HEK293 (cell line): ENCODE measurements around the gene ACTR3C.

Experiments used
- CTCF ChIA-PET: fragments of 350-600 bp; formaldehyde crosslinking; extraction: SDS; loops from one replicate; lab custom pipeline; 2021; ENCODE audit warnings: antibody characterized with exemption; lab: Yijun Ruan, JAX
- POLR2A ChIA-PET: fragments of 300-600 bp; formaldehyde crosslinking; extraction: SDS; loops from one replicate; lab custom pipeline; 2020; ENCODE audit warnings: antibody characterized with exemption, inconsistent platforms; lab: Yijun Ruan, JAX
- H3K27ac ChIP-seq: fragments of 200-500 bp; sonication (Bioruptor generic); 2 replicates; pipeline ENCODE4 v1.5.1; 2014; ENCODE audit warnings: low read depth, low read length, control low read depth, inconsistent platforms; ENCODE audit errors: extremely low read depth
- H3K36me3 ChIP-seq, 2 experiments: fragments of 200-500 bp in 1 of 2; sonication (Bioruptor generic) in 1 of 2; 1 replicate in 1 of 2; 2 replicates in 1 of 2; pipeline ENCODE4 v1.5.1; 2014 to 2017; ENCODE audit warnings: inconsistent platforms in 2 of 2, low read length in 2 of 2; ENCODE audit not compliant: control insufficient read depth in 2 of 2, insufficient read depth in 1 of 2
- H3K4me1 ChIP-seq: fragments of 200-500 bp; sonication (Bioruptor generic); 2 replicates; pipeline ENCODE4 v1.5.1; 2014; ENCODE audit warnings: mild to moderate bottlenecking, low read length, inconsistent platforms; ENCODE audit not compliant: control insufficient read depth, insufficient read depth
- H3K4me3 ChIP-seq: 2 replicates; pipeline ENCODE4 v1.5.1; 2011; ENCODE audit warnings: low read depth, mild to moderate bottlenecking, control low read depth, low read length, moderate library complexity
- H3K9me3 ChIP-seq: fragments of 200-500 bp; sonication (Bioruptor generic); 2 replicates; pipeline ENCODE4 v1.5.1; 2014; ENCODE audit warnings: low read depth, low read length, inconsistent platforms; ENCODE audit not compliant: control insufficient read depth, insufficient read depth
- BCL11A ChIP-seq: fragments of 450-650 bp; formaldehyde crosslinking; IDR thresholded peaks from 2 replicates; pipeline ENCODE4 v1.5.1; 2016; ENCODE audit warnings: low read depth, missing biosample characterization, missing genetic modification characterization
- GLI4 ChIP-seq: fragments of 450-650 bp; formaldehyde crosslinking; IDR thresholded peaks from 2 replicates; pipeline ENCODE4 v1.5.1; 2016; ENCODE audit warnings: missing biosample characterization, missing genetic modification characterization
- HOXD13 ChIP-seq: sonication (generic); formaldehyde crosslinking; IDR thresholded peaks from 2 replicates; pipeline ENCODE4 v1.8.0; 2022; ENCODE audit warnings: missing genetic modification reagents, borderline replicate concordance
- MEIS1 ChIP-seq: sonication (generic); formaldehyde crosslinking; IDR thresholded peaks from 2 replicates; pipeline ENCODE4 v1.8.1; 2022; ENCODE audit warnings: missing genetic modification reagents, mild to moderate bottlenecking, borderline replicate concordance
- SETDB1 ChIP-seq: IDR thresholded peaks from one replicate; pipeline ENCODE4 v1.6.1; 2017; ENCODE audit warnings: mild to moderate bottlenecking, low read length, moderate library complexity, mixed read lengths; ENCODE audit not compliant: insufficient read length
- SP7 ChIP-seq: fragments of 450-650 bp; formaldehyde crosslinking; IDR thresholded peaks from 2 replicates; pipeline ENCODE4 v1.5.1; 2016; ENCODE audit warnings: missing biosample characterization, missing genetic modification characterization
- ZNF146 ChIP-seq: fragments of 450-650 bp; formaldehyde crosslinking; IDR thresholded peaks from 2 replicates; pipeline ENCODE4 v1.5.1; 2016; ENCODE audit warnings: missing biosample characterization, missing genetic modification characterization
- ZNF214 ChIP-seq: fragments of 450-650 bp; formaldehyde crosslinking; IDR thresholded peaks from 2 replicates; pipeline ENCODE4 v1.5.1; 2017; ENCODE audit warnings: missing biosample characterization, mild to moderate bottlenecking, missing genetic modification characterization, borderline replicate concordance
- ZNF23 ChIP-seq: fragments of 450-650 bp; formaldehyde crosslinking; IDR thresholded peaks from 2 replicates; pipeline ENCODE4 v1.5.1; 2016; ENCODE audit warnings: missing biosample characterization, missing genetic modification characterization, borderline replicate concordance
- ZNF24 ChIP-seq: fragments of 450-650 bp; formaldehyde crosslinking; IDR thresholded peaks from 2 replicates; pipeline ENCODE4 v1.5.1; 2016; ENCODE audit warnings: missing biosample characterization, missing genetic modification characterization
- ZNF37A ChIP-seq: fragments of 450-650 bp; IDR thresholded peaks from 2 replicates; pipeline ENCODE4 v1.5.1; 2018; ENCODE audit warnings: missing biosample characterization, missing genetic modification characterization
- ZNF473 ChIP-seq: fragments of 450-650 bp; formaldehyde crosslinking; IDR thresholded peaks from 2 replicates; pipeline ENCODE4 v1.5.1; 2017; ENCODE audit warnings: missing biosample characterization, missing genetic modification characterization
- ZNF76 ChIP-seq: fragments of 450-650 bp; formaldehyde crosslinking; IDR thresholded peaks from 2 replicates; pipeline ENCODE4; 2016; ENCODE audit warnings: low read depth, missing biosample characterization, missing genetic modification characterization, borderline replicate concordance
- ZNF792 ChIP-seq: fragments of 450-650 bp; formaldehyde crosslinking; IDR thresholded peaks from 2 replicates; pipeline ENCODE4 v1.5.1; 2016; ENCODE audit warnings: missing biosample characterization, missing genetic modification characterization
- TF ChIP-seq, protein P1 (sequence below): fragments of 450-650 bp; formaldehyde crosslinking; IDR thresholded peaks from 2 replicates; pipeline ENCODE4 v1.5.1; 2016; ENCODE audit warnings: missing biosample characterization, missing genetic modification characterization
- TF ChIP-seq, protein P2 (sequence below): fragments of 450-650 bp; formaldehyde crosslinking; IDR thresholded peaks from 2 replicates; pipeline ENCODE4 v1.5.1; 2017; ENCODE audit warnings: missing biosample characterization, missing genetic modification characterization
- TF ChIP-seq, protein P3 (sequence below): IDR thresholded peaks from 2 replicates; pipeline ENCODE4 v1.6.1; 2011; ENCODE audit warnings: mild to moderate bottlenecking, low read depth, low read length, borderline replicate concordance
- TF ChIP-seq, protein P4 (sequence below): fragments of 450-650 bp; formaldehyde crosslinking; IDR thresholded peaks from 2 replicates; pipeline ENCODE4 v1.5.1; 2017; ENCODE audit warnings: missing biosample characterization, missing genetic modification characterization

The ACTR3C gene

DNA sequence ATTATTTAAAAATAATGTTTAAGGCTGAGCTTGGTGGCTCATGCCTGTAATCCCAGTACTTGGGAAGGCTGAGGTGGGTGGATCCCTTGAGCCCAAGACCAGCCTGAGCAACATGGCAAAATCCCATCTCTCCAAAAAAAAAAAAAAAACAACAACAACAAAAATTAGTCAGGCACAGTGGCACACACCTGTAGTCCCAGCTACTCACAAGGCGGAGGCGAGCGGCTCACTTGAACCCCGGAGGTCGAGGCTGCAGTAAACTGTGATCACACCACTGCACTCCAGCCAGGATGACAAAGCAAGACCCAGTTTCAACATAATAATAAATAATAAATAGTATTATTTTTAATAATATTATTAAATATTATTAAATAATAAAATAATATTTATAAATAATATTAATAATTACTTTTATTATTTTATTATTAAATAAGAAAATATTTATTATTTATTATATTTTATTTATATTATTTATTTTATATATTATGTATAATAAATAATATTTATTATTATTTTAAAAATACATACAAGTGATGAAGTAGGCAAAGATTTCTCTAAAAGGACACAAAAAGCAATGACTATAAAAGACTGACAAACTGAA is 8.6 kb downstream of the ACTR3C start:
- no peak for TF ChIP-seq ZNF214 (tag by site-specific recombination)
- TF ChIP-seq, protein P1, sequence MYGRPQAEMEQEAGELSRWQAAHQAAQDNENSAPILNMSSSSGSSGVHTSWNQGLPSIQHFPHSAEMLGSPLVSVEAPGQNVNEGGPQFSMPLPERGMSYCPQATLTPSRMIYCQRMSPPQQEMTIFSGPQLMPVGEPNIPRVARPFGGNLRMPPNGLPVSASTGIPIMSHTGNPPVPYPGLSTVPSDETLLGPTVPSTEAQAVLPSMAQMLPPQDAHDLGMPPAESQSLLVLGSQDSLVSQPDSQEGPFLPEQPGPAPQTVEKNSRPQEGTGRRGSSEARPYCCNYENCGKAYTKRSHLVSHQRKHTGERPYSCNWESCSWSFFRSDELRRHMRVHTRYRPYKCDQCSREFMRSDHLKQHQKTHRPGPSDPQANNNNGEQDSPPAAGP (tag by site-specific recombination), result no peak
- TF ChIP-seq, protein P2, sequence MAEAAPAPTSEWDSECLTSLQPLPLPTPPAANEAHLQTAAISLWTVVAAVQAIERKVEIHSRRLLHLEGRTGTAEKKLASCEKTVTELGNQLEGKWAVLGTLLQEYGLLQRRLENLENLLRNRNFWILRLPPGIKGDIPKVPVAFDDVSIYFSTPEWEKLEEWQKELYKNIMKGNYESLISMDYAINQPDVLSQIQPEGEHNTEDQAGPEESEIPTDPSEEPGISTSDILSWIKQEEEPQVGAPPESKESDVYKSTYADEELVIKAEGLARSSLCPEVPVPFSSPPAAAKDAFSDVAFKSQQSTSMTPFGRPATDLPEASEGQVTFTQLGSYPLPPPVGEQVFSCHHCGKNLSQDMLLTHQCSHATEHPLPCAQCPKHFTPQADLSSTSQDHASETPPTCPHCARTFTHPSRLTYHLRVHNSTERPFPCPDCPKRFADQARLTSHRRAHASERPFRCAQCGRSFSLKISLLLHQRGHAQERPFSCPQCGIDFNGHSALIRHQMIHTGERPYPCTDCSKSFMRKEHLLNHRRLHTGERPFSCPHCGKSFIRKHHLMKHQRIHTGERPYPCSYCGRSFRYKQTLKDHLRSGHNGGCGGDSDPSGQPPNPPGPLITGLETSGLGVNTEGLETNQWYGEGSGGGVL (tag by site-specific recombination), result no peak
- no peak for TF ChIP-seq GLI4 (tag by site-specific recombination)
- TF ChIP-seq, protein P3, sequence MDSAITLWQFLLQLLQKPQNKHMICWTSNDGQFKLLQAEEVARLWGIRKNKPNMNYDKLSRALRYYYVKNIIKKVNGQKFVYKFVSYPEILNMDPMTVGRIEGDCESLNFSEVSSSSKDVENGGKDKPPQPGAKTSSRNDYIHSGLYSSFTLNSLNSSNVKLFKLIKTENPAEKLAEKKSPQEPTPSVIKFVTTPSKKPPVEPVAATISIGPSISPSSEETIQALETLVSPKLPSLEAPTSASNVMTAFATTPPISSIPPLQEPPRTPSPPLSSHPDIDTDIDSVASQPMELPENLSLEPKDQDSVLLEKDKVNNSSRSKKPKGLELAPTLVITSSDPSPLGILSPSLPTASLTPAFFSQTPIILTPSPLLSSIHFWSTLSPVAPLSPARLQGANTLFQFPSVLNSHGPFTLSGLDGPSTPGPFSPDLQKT, result no peak
- TF ChIP-seq ZNF23 (tag by site-specific recombination), result no peak
- TF ChIP-seq ZNF792 (tag by site-specific recombination), result no peak
- TF ChIP-seq, protein P4, sequence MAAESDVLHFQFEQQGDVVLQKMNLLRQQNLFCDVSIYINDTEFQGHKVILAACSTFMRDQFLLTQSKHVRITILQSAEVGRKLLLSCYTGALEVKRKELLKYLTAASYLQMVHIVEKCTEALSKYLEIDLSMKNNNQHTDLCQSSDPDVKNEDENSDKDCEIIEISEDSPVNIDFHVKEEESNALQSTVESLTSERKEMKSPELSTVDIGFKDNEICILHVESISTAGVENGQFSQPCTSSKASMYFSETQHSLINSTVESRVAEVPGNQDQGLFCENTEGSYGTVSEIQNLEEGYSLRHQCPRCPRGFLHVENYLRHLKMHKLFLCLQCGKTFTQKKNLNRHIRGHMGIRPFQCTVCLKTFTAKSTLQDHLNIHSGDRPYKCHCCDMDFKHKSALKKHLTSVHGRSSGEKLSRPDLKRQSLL, result no peak
- Histone ChIP-seq H3K4me1 (no peaks in the 10 kb centered on the region), H3K9me3 (no peaks in the 10 kb centered on the region), H3K27ac (no peak overlapping the region), H3K4me3 (no peak overlapping the region), H3K36me3 (no peaks in the 10 kb centered on the region)
- ChIA-PET POLR2A (no interaction called here), CTCF (no interaction called here)

DNA sequence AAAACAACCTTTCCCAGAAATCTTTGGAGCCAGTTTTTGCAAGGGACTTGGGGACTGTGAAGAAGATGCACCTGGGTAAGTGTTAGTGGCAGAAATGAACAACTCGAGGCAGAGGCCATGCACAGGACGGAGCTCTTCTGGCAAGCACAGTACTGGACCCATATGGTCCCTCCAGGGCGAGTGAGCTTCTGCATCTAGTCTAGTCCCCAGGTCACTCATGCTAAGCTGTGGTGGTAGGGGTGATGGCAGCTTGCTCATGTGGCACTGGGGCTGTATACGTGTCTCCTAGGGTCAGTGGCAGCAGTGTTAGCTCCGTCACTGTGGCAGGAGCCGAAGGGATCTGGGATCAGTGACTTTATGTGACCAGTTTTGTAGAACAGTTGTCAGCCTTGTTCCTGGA is 9.5 kb downstream of the ACTR3C start:
- Histone ChIP-seq H3K27ac (no peak overlapping the region), H3K36me3 (no peaks in the 10 kb centered on the region), H3K4me3 (no peak overlapping the region), H3K9me3 (no peaks in the 10 kb centered on the region), H3K4me1 (no peaks in the 10 kb centered on the region)
- TF ChIP-seq HOXD13 (CRISPR knock-in tag), result no peak
- no peak for TF ChIP-seq ZNF473 (tag by site-specific recombination)
- no peak for TF ChIP-seq ZNF24 (tag by site-specific recombination)
- TF ChIP-seq ZNF37A (tag by site-specific recombination), result no peak
- no peak for TF ChIP-seq BCL11A (tag by site-specific recombination)
- TF ChIP-seq SP7 (tag by site-specific recombination), result no peak
- no peak for TF ChIP-seq ZNF76 (tag by site-specific recombination)
- TF ChIP-seq SETDB1, result no peak
- no peak for TF ChIP-seq MEIS1 (CRISPR knock-in tag)
- TF ChIP-seq ZNF146, result no peak
- no peak for TF ChIP-seq ZNF214 (tag by site-specific recombination)
- POLR2A ChIA-PET, result no interaction called here
- CTCF ChIA-PET, result interaction anchor here (0.5 kb wide), 1 partner anchor 423 kb away, joined by 3 read pairs; the partner anchor contains the start of gene GIMAP5
